ENCODE results near the gene BMAL1. TPM values are rescaled to one million over a fixed set of nuclear protein-coding genes. Genes with fewer than 3 reads are reported as not detected.

Gene BMAL1
- total and polyA plus RNA-seq, 2 of the 4 experiments (the other 2 are of a cell fraction), result 8.8 to 9.9 TPM

DNA sequence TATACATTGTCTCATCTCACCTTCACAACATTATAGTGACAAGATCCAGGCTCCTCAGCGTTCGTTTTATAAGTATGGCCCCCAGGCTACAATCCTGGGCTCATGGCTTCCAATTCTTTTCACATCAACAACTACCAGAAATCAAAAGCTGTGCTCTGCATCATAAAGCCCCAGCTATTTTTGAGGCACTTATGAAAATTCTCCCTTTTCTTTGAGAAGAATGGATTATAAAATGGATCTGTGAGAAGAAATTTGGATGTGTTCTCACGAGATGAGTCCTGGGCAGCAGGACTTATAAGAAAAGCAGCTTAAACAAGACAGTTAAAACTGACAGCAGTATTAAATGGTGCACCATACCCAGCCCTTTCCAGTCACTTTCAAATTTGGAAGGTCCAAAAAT, 105.2 kb downstream of the BMAL1 start:
- in situ Hi-C loops (cut with MboI; ENCODE audit: low sequenced_read_pairs), result no loop called here
- H4K91ac ChIP-seq (ENCODE audit: insufficient read depth, low read depth, low read length), result no peak overlapping the region
- no peak overlapping the region for H4K8ac ChIP-seq (ENCODE audit: low read depth in 2 of 2, low read length in 2 of 2)
- H2BK20ac ChIP-seq (ENCODE audit: low read depth, low read length), result no peak overlapping the region
- H4K20me1 ChIP-seq (ENCODE audit: insufficient read depth, low read length), result no peaks in the 10 kb centered on the region
- no TSS peak for BruUV-seq (replicated peaks)
- no peak overlapping the region for H2BK120ac ChIP-seq (ENCODE audit: low read depth, low read length)
- no peak for DNase-seq
- no peaks in the 10 kb centered on the region; the same call in 1 of the 2 replicates for H3K4me1 ChIP-seq (ENCODE audit: control insufficient read depth, insufficient read depth, low read length)
- no peak overlapping the region for H3K14ac ChIP-seq (replicated peaks; ENCODE audit: low read depth, low read length)
- H2BK5ac ChIP-seq (ENCODE audit: low read depth, low read length, poor library complexity, severe bottlenecking), result no peak overlapping the region
- WGBS, 2 experiments (ENCODE audit: extremely low coverage in 2 of 2, insufficient read length in 1 of 2), result no CpG with 5 or more reads among the region's 3 CpGs
- H3K9ac ChIP-seq (ENCODE audit: low read depth, low read length), result no peak overlapping the region
- H2BK15ac ChIP-seq (ENCODE audit: low read depth, low read length), result no peak overlapping the region
- H3K4ac ChIP-seq (ENCODE audit: low read depth, low read length), result no peak overlapping the region
- H3K36me3 ChIP-seq (ENCODE audit: control insufficient read depth, insufficient read depth, low read length), result peaks cover 12% of the 10 kb centered on the region
- H2AK9ac ChIP-seq (replicated peaks; ENCODE audit: low read depth, low read length, poor library complexity), result no peak overlapping the region
- ChIA-PET CTCF (interaction anchor here (0.6 to 1.2 kb wide), 2 partner anchors 23 to 172 kb away, joined by 3 to 4 read pairs; no protein-coding TSS in a partner anchor), POLR2A (ENCODE audit: unreplicated experiment) (interaction anchor here (0.6 kb wide), 1 partner anchor 172 kb away, joined by 4 read pairs; no protein-coding TSS in a partner anchor)
- H2AFZ ChIP-seq (replicated peaks; ENCODE audit: low read length, poor library complexity), result no peak overlapping the region
- no peaks in the 10 kb centered on the region for H3K9me3 ChIP-seq (ENCODE audit: control insufficient read depth, insufficient read depth, low read length)
- dilution Hi-C loops (cut with HindIII; ENCODE audit: low sequenced_read_pairs, unreplicated experiment), result no loop called here
- H3K18ac ChIP-seq (ENCODE audit: low read depth, low read length), result no peak overlapping the region
- no peaks in the 10 kb centered on the region for H3K79me1 ChIP-seq (ENCODE audit: low read depth in 1 of 2, low read length in 2 of 2)
- no peak overlapping the region for H3K56ac ChIP-seq (ENCODE audit: extremely low read depth, insufficient read depth, low read length)
- no peak overlapping the region for H3K4me2 ChIP-seq (ENCODE audit: low read depth, low read length)
- no peak overlapping the region for H3K23ac ChIP-seq (ENCODE audit: low read depth, low read length)
- no peak overlapping the region for H3K4me3 ChIP-seq (ENCODE audit: insufficient read depth, low read depth, low read length)
- no peak for TF ChIP-seq FOS (IDR thresholded peaks at IDR 0.05; ENCODE audit: low read depth, low read length)
- no peak for TF ChIP-seq RAD21 (IDR thresholded peaks at IDR 0.05; ENCODE audit: low read length)
- TF ChIP-seq MAZ (IDR thresholded peaks at IDR 0.05; ENCODE audit: borderline replicate concordance, low read depth, low read length), result no peak
- TF ChIP-seq NFE2L2 (IDR thresholded peaks at IDR 0.05; ENCODE audit: low read depth, low read length), result no peak
- TF ChIP-seq MXI1 (IDR thresholded peaks at IDR 0.05; ENCODE audit: borderline replicate concordance, low read depth, low read length), result no peak
- TF ChIP-seq CHD1 (IDR thresholded peaks at IDR 0.05; ENCODE audit: low read depth, low read length), result no peak
- TF ChIP-seq BHLHE40 (IDR thresholded peaks at IDR 0.05; ENCODE audit: low read depth, low read length), result no peak
- no peak for TF ChIP-seq RCOR1 (IDR thresholded peaks at IDR 0.05; ENCODE audit: insufficient replicate concordance, low read length)
- TF ChIP-seq POLR2A (IDR thresholded peaks at IDR 0.05; ENCODE audit: low read depth, low read length), result no peak
- TF ChIP-seq RFX5 (IDR thresholded peaks at IDR 0.05; ENCODE audit: low read depth, low read length), result no peak
- TF ChIP-seq CEBPB (IDR thresholded peaks at IDR 0.05; ENCODE audit: low read depth, low read length), result no peak
- TF ChIP-seq SMC3 (IDR thresholded peaks at IDR 0.05; ENCODE audit: low read depth, low read length), result no peak
- TF ChIP-seq, protein P1, sequence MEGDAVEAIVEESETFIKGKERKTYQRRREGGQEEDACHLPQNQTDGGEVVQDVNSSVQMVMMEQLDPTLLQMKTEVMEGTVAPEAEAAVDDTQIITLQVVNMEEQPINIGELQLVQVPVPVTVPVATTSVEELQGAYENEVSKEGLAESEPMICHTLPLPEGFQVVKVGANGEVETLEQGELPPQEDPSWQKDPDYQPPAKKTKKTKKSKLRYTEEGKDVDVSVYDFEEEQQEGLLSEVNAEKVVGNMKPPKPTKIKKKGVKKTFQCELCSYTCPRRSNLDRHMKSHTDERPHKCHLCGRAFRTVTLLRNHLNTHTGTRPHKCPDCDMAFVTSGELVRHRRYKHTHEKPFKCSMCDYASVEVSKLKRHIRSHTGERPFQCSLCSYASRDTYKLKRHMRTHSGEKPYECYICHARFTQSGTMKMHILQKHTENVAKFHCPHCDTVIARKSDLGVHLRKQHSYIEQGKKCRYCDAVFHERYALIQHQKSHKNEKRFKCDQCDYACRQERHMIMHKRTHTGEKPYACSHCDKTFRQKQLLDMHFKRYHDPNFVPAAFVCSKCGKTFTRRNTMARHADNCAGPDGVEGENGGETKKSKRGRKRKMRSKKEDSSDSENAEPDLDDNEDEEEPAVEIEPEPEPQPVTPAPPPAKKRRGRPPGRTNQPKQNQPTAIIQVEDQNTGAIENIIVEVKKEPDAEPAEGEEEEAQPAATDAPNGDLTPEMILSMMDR (conservative IDR thresholded peaks at IDR 0.05; ENCODE audit: low read depth, low read length), result no peak
- TF ChIP-seq, protein P2, sequence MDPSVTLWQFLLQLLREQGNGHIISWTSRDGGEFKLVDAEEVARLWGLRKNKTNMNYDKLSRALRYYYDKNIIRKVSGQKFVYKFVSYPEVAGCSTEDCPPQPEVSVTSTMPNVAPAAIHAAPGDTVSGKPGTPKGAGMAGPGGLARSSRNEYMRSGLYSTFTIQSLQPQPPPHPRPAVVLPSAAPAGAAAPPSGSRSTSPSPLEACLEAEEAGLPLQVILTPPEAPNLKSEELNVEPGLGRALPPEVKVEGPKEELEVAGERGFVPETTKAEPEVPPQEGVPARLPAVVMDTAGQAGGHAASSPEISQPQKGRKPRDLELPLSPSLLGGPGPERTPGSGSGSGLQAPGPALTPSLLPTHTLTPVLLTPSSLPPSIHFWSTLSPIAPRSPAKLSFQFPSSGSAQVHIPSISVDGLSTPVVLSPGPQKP (IDR thresholded peaks at IDR 0.05; ENCODE audit: borderline replicate concordance, low read depth, low read length), result no peak
- TF ChIP-seq, protein P3, sequence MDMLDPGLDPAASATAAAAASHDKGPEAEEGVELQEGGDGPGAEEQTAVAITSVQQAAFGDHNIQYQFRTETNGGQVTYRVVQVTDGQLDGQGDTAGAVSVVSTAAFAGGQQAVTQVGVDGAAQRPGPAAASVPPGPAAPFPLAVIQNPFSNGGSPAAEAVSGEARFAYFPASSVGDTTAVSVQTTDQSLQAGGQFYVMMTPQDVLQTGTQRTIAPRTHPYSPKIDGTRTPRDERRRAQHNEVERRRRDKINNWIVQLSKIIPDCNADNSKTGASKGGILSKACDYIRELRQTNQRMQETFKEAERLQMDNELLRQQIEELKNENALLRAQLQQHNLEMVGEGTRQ (IDR thresholded peaks at IDR 0.05; ENCODE audit: low read depth, low read length), result no peak
- TF ChIP-seq MAFK (IDR thresholded peaks at IDR 0.05; ENCODE audit: low read depth, low read length), result no peak
- intact Hi-C loops (cut with micrococcal nuclease), result no loop called here
- H2AK5ac ChIP-seq (ENCODE audit: low read depth, low read length), result no peak overlapping the region
- ATAC-seq (ENCODE audit: low read depth), result no peak
- no peaks in the 10 kb centered on the region for H3K27me3 ChIP-seq (ENCODE audit: control insufficient read depth, insufficient read depth, low read length)
- H4K5ac ChIP-seq (ENCODE audit: low read depth, low read length), result no peak overlapping the region
- no peak overlapping the region for H3K27ac ChIP-seq (ENCODE audit: insufficient read depth, low read length)
- H3K9me1 ChIP-seq (ENCODE audit: insufficient read depth, low read length), result peaks cover 4% of the 10 kb centered on the region; the same call in 1 of the 2 replicates

All from IMR-90 (cell line).